HK-2 (cell line): Measurements from ENCODE around the gene ATP5F1C.
A peak's percentile ranks its signal among the peaks of the same experiment; 100 is the strongest.
"Not testable (repeated sequence)": the region's sequence is repeated elsewhere in the genome, so short reads cannot be mapped to it uniquely, and the experiment has no call there.

Experiments
- DNase-seq: peaks from one replicate; pipeline ENCODE4 v3.0.0-alpha.2; 2018; ENCODE audit not compliant: unreplicated experiment

The ATP5F1C gene

DNA sequence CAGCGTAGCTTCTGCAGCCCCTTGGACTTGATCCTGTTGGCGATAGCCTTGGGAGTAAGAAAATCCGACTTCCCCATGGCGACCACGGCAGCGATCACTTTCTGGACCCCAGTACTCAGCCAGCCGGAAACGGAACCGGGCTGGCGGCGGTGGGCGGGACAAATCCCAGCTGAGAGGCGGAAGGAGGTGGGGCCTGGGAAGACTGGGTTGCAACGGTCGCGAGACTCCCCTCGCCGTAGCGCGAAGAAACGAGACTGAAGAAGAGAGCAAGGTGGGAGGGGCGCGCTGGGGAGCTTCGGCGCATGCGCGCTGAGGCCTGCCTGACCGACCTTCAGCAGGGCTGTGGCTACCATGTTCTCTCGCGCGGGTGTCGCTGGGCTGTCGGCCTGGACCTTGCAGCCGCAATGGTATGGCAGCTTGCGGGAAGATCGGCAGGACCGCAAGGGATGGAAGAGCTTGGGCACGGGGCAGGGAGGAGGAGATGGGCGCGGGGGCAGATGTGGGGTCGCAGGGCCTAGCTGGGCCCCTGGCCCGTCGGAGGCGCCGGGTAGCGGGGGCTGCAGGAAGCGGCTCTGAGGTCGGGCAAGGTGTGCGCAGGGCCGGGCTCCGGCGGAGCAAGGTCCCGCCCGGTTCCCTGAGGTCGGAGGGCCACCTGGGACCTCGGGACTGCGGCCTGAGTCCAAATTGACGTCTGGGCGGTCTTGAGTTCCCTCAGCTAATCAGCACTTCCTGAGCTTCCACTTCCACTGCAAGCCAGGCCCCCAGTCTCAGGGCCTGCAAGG lies at the start of gene ATP5F1C, which contains the start of gene KIN:
Gene ATP5F1C (plus strand): TSS at position 321 of the 782 bp plus-strand sequence. CDS start 31 bp downstream, at position 352.
Gene KIN (minus strand): TSS at position 137 of the 782 bp plus-strand sequence. CDS start 60 bp downstream, at position 77.
- peak; percentile 94 for DNase-seq

DNA sequence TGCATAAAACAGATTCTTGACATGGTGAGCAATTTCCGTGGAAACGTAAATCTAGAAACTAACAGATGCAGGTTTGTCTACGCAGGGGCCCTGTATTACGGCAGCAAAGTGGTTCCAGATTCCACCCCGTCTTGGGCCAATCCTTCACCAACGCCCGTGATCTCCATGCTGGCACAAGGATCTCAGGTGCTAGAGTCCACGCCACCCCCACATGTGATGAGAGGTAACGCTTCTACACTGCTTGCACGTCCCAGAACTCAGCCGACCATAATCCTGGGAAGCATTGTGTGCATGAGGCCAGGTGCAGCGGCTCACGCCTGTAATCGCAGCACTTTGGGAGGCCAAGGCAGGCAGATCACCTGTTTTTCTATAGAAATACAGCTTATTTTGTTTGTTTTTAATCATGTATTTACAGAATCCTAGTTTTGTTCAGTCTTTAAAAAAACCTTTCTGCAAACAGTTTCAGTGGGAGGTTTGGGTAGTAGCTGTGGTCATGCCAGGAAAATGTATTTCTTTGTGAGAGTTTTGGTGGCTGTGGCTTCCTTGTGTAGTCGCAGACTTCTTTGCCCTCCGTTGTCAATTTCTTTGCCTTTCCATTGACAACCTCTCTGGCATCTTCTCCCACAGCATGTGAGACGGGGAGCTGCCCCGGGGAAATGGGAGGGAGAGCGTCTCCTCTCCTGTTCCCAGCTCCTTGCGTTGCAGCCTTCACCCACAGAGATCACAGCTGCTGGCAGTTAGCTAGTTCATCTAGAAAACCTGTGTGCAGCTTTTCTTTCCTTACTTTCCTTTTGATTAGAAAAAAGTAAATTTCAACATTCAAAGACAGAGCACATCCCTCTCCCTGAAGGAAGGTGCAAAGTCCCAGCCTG lies 49.2 kb upstream of the ATP5F1C start:
- DNase-seq: no peak

DNA sequence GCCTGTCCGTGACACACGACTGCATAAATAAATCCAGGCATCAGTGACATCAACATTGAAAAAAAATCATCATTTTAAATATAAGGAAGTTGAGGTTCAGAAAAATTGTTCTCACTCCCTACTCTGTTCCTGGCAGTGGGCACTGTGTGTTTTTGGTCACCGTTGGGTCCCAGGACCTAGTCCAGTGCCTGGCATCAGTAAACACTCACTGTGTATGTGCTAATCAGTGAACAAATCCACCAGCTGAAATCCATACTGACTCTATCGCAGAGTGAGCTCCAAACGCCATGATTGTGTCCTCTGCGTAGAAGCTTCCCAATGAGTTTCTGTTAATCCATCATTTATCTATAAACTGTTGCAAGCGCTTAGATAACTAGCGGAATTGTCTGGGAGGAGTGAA lies 43.7 kb upstream of the ATP5F1C start:
- DNase-seq: no peak

DNA sequence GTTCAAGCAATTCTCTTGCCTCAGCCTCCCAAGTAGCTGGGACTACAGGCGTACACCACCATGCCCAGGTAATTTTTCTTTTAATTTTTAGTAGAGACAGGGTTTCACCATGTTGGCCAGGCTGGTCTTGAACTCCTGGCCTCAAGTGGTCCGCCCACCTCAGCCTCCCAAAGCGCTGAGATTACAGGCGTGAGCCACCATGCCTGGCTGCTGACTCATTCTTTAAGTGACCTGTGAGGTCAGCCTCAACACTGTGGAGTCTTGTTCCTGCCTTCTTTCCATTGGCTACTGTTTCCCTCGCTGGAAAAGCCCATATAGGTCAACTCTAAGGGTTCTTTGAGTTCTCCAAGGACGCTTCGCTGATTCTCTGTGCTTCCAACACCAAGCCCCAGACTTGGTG lies 39.3 kb upstream of the ATP5F1C start:
- not testable (repeated sequence) for DNase-seq

DNA sequence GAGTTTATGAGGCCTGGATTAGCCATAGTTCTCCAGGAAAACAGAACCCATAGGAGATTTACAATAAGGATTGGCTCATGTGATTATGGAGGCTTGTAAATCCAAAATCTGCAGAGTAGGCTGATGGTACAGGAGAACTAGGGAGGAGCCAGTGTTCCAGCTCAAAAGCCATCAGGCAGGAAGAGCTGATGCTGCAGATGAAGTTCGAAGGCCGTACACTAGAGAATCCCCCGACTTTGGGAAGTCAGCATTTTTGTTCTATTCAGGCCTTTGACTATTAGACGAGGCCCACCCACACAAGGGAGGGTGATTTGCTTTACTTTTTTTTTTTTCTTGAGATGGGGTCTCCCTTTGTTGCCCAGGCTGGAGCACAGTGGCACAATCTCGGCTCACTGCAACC lies 37.8 kb upstream of the ATP5F1C start:
- DNase-seq: no peak

DNA sequence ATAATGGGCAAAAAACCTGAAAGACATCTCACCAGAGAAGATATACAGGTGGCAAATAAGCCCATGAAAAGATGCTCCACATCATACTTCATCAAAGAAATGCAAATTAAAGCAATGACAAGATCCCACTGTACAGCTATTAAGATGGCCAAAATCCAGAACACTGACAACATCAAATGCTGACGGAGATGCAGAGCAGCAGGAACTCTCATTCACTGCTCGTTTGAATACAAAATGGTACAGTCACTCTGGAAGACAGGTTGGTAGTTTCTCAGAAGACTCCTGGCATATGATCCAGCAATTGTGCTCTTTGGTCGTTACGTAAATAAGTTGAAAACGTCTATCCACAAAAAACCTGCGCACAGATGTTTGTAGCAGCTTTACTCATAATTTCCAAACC lies 35.7 kb upstream of the ATP5F1C start:
- no peak for DNase-seq

DNA sequence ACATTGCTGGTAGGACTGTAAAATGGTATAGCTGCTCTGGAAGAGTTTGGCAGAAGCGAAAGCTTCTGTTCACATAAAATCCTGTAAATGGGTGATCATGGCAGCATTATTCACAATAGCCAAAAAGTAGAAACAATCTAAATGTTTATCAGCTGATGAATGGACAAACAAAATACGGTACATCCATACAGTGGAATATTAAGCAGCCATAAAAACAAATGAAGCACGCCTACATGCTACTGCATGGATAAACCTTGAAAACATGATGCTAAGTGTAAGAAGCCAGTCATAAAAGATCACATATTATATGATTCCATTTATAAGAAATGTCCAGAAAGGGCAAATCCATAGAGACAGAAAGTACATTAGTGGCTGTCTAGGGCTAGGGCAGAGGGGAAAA lies 32.9 kb upstream of the ATP5F1C start:
- no peak for DNase-seq

DNA sequence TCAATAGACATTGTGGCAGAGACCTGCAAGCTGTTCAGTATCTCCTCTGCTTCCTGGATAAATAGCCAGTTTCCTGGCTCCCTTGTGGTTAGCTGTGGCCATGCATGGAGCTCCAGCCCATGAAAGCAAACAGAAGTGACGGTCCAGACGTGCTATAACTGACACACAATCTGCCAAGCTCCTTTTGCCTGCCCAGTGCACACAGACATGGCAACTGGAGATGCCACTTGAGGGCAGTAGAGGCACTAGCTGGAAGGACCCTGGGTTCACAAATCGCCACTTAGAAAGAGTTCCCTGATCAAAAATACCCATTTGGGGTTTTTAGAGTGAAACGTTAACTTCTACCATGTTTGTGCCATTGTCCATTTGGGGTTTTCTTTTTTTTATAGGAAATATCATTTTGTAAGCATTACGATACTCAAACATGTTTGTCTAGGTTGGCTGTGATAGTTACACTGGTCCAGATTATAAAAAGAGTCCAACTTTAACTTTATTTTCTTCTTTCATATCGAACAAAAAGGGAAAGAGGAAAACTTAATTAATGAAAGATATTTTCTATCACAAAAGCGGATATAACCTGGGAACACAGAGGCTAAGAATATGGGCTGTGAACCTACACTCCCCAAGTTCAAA lies 31.5 kb upstream of the ATP5F1C start:
- DNase-seq: peak; percentile 4

DNA sequence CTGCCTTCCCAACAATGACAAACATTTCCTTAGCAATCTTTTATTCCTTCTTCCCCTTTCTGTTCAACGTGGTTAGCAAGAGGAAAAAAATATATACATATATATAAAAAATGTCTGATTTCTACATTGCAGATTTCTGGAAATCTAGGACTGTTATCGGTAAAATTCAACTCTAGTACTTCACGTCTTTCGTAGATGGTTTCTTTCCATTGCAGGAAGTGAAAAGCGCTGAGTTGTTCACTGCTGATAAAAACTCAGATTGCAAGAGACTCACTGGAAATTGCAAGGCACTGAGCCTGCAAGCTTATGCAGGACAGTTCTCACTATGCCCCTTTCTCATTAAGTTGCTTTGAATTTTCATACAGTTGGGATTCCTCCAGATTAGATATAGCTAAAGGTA lies 24.0 kb upstream of the ATP5F1C start:
- no peak for DNase-seq

DNA sequence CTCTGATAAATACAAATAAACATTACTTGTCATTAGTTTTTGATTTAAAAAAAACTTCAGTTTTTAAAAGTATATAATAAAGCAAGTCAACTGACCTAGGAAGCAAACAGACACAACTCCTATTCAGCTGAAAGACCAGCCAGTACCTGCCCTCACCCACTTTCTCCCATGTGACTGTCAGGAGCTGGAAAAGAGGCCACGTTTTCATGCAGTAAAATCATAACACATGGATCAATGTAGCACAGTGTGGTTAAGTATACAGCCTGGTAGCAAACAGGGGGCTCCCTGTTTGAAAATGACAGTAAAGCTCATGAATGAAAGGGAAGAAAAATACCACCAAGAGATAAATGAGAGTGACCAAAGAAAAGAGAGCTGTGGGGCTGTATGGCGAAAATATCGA lies 21.7 kb upstream of the ATP5F1C start:
- no peak for DNase-seq

DNA sequence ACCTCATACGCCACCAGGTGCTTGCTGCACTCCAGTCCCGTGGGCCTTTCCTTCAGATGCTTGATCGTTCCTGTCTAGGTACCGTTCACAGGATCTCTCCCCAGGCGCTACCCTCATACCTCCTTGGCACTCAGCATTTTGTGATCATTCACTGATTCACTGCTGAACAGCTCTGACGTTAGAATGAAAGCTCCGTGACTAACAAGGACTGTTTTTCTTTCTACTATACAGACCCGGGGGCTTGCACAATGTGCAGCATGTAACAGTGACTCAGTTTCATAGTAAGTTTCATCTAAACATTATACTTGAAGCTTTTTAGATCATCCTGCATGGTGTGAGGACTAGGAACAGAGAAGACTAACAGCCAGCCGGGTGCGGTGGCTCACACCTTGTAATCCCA lies 20.8 kb upstream of the ATP5F1C start:
- DNase-seq: no peak

DNA sequence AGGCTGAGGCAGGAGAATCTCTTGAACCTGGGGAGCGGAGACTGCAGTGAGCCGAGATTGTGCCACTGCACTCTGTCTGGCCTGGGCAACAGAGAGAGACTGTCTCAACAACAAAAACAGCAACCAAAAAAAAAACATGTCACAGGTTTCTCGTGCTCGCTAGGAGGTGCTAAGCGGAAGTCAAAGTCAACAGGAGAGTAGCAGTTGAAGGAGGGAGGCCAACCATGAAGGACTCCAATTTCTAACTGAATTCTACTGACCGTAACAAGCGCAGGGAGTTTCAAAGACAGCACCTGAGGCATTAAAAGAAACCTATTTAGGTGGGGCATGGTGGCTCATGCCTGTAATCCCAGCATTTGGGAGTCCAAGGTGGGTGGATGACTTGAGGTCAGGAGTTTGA lies 19.6 kb upstream of the ATP5F1C start:
- DNase-seq: no peak

DNA sequence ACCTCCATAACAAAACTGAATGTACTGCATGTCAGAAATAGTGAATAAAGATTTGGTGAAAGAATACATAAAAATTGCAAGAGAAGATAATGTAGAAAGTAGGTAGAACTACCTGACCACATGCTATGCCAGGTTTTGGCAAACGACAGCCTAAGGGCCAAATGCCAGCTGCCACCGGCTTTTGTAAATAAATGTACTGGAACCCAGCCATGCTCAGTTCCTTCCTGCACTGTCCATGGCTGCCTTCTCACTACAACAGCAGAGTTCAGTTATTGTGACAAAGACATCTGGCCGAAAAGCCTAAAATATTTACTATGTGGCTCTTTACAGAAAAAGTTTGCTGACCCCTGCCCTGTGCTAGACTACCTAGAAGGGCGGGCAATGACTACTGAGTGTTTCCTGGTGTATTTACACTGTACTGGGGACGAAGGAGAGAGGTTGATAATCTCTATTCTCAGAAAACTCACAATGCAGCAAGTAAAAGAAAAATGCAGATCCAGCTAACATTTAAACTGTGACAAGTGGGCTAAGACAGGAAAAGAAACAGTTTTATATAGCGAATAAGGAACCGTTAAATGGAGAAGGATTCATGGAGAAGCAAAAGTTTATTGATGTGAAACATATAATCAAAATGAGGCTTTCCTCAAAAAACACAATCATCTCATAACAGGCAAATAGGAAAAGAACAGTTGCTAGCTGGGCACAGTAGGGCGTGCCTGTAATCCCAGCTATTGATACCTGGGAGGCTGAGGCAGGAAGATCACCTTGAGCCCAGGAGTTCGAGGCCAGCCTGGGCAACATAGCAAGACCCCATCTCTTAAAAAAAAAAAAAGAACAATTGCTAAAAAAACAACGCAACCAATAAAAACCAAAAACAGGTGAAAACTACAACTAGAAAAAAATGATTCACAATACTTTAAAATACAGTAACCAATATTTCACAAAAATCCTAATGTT lies 13.9 kb upstream of the ATP5F1C start:
- no peak for DNase-seq

DNA sequence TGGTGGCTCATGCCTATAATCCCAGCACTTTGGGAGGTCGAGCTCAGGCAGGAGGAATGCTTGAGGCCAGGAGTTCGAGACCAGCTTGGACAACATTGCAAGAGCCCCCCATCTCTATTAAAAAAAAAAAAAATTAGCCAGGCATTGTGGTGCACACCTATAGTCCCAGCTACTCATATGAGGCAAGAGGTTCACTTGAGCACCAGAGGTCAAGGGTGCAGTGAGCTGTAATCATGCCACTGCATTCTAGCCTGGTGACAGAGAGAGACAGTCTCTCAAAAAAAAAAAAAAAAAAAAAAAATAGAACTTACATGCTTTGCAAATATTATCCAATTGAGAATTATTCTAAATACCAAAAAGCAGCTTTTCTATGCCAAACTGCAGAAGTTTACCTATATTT lies 11.2 kb upstream of the ATP5F1C start:
- no peak for DNase-seq

DNA sequence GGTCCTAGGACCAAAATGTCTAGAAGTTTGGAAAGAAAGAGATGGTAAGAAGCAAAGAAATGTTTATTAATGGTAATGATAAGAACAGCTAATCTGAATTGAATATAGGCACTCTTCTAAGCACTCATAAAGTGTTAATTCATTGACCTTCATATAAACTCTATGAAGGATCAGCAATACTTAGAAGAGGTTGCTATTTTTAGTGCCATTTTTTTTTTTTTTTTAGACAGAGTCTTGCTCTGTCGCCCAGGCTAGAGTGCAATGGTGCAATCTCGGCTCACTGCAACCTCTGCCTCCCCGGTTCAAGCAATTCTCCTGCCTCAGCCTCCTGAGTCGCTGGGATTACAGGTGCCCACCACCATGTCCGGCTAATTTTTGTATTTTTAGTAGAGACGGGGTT lies 5.8 kb upstream of the ATP5F1C start:
- DNase-seq: not testable (repeated sequence)

DNA sequence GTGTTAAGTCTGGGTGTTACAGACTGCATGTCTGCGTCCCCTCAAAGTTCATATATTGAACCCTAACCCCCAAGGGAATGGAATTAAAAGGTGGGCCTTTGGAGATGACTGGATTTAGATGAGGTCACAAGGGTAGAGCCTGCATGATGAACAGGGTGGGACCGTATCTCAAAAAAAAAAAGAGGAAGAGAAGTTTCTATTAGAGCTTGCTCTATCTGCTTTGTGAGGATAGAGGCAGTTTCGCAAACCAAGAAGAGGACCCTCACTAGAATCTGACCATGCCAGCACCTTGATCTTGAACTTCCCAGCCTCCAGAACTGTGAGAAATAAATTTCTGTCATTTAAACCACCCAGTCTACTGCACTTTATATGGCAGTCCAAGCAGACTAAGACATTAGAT lies 1.5 kb upstream of the ATP5F1C start:
- no peak for DNase-seq

DNA sequence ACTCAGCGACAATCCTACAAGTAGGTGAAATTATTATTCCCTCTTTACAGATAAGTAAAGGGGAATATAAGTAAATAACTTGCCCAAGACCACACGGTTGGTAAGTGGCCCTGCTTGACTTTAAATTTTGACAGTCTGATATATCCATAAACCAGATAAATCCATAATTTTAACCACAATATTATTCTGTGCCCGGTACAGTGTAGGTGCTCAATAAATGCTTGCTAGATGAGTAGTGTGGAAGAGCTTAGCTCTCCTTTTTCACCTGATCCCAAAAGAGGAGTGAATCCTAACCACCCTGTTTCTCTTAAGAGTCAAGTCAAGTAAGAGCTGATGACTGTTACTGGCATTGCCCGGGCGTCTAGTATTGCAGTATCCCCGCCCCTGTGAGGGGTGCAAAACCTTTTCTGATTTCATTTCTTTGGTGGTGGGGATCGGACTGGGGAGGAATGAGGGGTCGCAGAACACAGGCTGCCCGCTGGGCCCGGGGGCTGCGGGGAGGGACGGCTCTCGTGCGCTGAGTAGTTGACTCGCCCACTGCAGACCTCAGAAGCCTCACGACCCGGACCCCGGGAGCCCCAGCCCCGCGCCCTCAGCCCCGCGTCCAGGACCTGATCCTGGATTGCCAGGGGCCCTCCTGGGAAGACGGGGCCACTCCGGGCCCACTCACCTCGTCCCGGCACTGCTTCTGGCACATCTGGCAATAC lies 674 bp upstream of the ATP5F1C start:
- no peak for DNase-seq

DNA sequence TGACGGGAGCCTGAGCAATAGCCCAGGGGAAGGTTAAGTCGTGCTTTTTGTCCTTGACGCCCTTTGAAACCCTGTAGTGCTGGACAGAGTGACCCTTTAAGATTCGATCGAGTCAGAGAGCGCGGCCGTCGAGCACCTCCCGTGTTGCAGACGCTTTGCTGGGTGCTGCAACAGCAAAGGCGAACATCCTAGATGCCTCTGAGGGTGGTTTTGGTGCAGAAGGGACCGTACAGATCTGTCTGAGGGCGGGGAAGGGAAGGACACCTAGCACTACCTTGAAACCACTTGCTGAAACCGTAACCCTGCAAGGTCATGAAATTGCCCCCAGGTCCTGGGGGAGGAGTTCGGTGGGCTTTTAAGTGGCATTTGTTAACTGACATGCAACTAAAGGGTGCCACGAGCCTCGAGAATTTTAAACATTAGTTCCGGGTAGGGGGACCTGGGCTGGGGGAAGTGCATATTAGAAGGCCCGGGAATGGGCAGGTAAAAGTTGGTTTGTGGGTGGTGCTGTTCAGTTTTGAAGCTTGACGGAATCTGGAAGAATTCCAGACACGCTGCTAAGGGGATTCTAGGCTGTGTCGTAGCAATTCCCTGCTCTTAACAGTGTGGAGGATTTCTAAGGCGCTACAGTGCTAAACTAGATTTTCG lies 786 bp downstream of the ATP5F1C start:
- DNase-seq: no peak

DNA sequence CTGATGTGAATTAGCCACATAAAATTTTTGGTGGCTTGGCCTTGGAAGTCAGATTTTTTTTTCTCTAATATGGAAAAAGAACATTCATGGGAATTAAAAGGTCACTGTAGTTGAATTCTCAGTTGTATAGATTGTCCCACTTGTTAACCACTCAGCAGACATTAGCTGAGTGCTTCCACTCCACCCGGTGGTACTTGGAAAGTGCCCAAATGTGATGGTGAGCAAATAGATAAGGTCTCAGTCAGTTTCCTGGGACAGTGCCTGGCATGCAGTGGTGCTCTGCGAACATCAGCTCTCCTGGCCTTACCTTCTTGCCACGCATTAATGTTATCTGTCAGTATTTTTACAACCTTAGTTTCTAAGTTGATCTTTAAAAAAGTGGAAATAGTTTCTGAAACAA lies 1.4 kb downstream of the ATP5F1C start:
- no peak for DNase-seq

DNA sequence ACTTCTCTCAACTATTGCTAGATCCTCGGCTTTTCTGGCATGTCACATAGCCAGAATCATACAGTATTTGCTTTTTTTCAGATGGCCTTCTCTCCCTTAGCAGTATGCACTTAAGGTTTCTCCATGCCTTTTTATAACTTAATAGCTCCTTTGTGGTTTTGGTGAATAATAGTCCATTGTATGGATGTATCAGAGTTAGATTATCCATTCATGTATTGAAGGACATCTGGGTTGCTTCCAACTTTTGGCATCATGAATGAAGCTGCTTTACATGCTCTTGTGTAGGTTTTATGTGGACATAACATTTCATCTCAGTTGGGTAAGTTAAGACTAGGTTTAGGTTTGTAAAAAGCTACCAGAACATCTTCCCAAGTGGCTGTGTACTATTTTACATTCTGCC lies 4.6 kb downstream of the ATP5F1C start:
- no peak for DNase-seq
